Glomerular visceral epithelial cell (primary cell): ENCODE results near the gene CARD8.
A peak's percentile ranks its signal among the peaks of the same experiment; 100 is the strongest.

Experiments
- DNase-seq: peaks from one replicate; pipeline ENCODE4 v3.0.0-alpha.2; 2016; ENCODE audit errors: extremely low spot score

The CARD8 gene

DNA sequence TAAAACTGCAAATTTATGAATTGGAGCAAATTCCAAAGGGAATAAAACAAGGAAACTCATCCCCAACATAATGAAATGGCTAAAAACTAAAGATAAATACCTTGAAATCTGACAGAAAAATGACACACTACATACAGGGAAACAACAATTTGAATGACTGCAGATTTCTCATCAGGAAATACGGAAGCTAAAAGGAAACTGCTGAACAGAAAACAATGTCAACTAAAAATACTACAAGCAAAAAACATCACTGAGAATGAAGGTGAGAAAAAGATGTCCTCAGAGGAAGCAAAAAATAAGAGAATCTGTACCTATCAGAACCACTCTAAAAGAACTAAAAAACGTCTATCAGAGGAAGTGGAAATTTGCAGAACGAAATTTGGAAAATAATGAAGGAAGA lies 45.7 kb downstream of the CARD8 start:
- no peak for DNase-seq

DNA sequence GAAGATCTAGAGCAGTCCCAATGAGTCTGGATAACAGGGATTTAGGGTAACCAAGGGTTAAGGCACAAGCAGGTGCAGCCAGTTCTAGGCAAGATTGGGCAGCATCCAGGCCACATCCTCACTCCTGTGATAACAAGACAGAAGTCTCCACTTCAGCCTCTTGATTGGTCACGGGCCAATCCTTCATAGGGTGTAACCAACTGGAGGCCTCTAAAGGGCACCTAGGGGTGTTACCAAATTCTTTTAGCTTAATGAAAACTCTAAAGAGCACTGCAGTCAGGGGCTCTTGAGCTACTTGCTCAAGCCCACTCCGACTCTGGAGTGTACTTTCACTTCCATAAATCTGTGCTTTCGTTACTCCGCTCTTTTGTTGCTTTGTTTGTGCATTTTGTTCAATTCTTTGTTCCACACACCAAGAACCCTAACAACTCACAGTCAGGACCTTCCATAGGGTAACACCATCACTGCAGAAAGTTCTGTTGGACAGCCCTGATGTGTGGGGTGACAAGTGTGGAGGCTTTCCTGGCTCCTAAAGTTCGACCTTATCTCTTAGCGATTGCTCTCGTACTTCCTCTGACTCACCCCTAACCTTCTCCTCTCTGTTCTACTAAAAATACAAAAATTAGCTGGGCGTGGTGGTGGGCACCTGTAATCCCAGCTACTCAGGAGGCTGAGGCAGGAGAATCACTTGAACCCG lies 49.2 kb downstream of the CARD8 start:
- DNase-seq: no peak

GRCh38 chr19:48203794-48204628 lies 51.7 kb downstream of the CARD8 start:
- peak; percentile 99 for DNase-seq

DNA sequence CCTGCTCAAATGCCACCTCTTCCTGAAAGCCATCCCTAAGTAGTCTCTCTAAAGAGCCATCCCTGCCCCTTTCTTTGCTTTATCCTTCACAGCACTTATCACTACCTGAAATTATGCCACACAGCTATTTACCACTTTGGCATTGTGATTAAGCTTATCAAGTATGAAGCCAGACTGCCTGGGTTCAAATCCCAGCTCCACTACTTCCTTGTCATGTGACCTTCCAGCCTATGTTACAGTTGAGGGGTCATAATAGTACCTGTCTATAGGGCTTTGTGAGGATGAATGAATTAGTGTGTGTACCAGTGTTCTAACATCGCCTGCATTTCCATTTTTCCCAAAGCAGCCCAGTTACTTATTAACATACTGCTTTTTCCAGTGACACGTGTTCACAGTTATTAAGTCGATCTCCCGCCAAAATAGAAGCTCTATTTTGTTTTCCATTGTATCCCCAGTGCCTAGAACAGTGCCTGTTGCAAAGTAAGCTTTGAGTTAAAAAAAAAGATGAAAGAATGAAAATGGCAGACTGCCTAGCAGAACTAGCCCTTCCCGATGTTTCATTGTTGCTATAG lies 52.4 kb downstream of the CARD8 start:
- DNase-seq: no peak

DNA sequence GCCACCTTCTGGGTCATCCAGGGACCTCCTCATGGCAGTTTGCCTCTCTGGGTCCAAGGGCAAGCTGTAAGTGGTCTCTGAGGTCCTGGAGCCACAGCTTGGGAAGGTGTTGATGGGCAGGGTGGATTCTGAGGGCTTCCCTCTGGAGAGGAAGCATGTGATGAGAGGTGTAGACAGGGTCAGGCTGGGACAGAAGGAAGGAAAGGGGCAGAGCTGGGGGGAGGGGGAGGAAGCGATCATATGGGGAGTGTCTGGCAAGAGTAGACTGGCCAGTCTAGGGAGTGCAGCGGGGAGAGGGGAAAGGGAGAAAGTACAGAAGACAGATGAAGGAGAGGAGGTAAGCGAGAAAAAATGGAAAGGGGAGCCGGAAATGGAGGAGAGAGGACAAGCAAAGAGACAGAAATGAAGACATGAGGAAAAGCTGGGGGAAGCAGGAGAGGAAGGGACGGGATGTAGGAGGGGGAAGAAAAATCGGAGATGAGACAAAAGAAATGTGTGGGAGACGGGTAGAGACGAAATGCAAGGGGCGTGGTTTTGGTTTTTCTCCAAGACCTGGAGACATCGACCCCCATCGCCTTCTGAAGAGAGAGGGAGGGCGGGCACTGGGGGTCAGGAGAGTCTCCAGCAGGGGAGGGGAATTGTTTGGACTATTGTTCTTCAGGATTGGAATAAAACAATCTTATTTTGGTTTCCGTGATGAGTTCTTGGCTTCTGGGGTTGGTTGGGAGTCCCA lies 58.6 kb downstream of the CARD8 start:
- DNase-seq: no peak

- DNase-seq: no peak
Measured at GRCh38 chr19:48196321-48196763, 59.4 kb downstream of the CARD8 start.

GRCh38 chr19:48194844-48195830 lies 60.6 kb downstream of the CARD8 start:
- DNase-seq: no peak

DNA sequence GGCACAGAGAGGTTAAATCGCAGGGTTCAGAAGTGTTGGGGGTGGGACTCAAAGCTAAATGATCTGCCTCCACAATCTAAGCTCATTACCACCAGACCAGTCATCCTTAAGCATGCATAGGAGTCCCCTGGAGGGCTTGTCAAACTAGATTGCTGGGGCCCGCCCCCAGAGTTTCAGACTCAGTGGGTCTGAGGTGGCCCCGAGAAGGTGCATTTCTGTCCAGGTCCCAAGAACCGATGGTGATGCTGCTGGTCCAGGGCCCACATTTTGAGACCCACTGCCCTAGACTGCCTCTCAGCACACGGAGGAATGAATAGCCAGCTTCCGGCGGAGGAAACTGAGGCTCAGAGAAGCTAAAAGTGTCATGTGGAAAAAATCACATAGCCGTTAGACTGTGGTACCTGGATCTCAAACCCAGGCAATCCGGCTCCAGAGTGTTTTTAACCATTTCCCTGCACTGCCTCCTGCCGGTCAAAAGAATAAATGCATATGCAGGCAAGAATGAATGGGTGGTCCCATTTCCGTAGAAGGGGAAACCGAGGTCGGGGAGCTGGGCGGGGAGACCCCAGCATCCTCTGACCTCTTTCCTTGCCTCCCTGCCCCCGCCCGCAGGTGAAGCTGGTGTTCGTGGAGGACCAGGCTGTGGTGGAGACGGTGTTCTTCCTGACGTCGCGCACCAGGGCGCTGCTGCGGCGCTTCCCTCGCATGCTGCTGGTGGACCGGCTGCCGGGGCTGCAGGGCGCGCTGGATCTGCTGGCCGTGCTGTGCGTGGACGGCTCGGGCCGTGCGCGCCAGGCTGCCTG lies 61.5 kb downstream of the CARD8 start:
- no peak for DNase-seq

DNA sequence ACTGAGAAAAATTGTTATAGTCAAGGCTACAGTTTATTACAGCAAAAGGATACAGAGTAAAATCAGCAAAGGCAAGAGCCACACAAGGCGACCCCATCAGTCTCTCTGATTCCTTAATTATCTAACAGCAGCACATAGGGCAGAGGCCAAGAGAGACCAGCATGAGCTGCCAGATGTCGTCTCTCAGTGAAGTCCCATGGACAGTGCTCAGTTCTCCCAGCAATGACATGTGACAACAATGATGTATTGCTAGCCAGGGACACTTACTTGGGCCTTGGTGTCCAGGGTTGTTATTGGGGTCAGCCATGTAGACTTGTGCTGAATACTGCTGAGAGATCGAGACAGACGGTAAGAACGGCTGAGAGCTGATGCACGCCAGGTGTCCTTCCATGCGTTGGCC lies 63.0 kb downstream of the CARD8 start:
- no peak for DNase-seq

GRCh38 chr19:48190885-48191284 lies 64.8 kb downstream of the CARD8 start:
- DNase-seq: no peak

GRCh38 chr19:48190288-48190884 lies 65.3 kb downstream of the CARD8 start:
- DNase-seq: no peak

DNA sequence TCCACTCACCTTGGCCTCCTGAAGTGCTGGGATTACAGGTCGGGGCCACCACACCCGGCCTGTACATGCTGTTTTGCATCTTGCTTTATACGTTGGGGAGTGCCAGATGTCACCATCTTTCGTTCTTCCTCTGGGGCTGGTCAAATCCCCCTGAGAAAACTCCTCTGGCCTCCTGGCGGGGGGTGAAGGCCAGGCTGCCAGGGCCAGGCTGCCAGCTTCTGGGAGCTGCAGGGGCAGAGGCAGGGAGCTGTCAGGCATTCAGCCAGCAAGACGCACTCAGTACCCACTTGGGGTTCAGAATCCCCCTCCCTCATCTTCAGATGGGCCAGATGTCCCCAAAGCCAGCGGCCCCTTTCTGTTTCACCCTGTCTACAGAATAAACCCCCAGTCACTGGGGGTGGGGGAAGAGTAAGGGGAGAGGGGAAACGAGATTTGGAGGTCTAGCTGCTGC lies 69.1 kb downstream of the CARD8 start:
- no peak for DNase-seq

DNA sequence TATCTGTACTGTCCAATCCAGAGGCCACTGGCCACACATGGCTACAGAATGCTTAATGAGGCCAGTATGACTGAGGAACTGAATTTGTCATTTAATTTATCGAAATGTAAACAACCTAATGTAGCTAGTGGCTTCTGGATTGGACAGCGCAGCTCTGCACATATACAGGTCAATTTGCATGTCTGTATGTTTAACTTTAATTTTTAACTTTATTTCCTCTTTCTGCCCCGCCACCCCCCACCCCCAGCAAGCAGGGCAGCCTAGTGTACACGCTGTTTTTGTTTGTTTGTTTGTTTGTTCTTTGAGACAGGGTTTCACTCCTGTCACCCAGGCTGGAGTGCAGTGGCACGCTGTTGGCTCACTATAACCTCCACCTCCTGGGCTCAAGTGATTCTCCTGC lies 69.7 kb downstream of the CARD8 start:
- no peak for DNase-seq

DNA sequence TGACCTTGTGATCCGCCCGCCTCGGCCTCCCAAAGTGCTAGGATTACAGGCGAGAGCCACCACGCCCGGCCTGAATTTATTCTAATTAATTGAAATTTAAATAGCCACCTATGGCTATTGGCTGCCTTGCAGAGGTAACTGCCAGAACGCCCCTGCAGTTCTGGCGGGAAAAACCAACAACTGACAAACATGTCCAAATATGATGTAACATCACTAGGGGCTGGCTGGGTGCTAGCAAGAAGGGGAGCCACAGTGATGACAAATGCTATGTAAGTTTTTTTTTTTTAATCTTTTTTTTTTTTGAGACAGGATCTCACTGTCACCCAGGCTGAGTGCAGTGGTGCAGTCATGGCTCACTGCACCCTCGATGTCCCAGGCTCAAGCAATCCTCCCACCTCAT lies 72.4 kb downstream of the CARD8 start:
- no peak for DNase-seq

DNA sequence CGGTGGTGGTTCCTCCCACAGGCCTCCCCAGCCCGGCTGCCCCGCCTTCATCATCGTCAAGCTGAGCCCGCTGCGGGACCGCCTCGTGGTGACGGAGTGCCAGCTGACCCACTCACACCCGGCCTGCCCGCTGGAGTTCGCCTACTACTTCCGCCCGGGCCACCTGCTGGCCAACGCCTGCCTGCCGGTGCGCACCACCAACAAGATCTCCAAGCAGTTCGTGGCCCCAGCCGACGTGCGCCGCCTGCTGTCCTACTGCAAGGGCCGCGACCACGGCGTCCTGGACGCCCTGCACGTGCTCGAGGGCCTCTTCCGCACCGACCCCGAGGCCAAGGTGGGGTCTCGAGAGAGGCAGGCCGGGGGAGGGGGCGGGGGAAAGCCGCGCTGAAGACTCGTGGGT lies 73.3 kb downstream of the CARD8 start:
- no peak for DNase-seq

- DNase-seq: no peak
Measured at GRCh38 chr19:48181505-48181904, 74.2 kb downstream of the CARD8 start.

DNA sequence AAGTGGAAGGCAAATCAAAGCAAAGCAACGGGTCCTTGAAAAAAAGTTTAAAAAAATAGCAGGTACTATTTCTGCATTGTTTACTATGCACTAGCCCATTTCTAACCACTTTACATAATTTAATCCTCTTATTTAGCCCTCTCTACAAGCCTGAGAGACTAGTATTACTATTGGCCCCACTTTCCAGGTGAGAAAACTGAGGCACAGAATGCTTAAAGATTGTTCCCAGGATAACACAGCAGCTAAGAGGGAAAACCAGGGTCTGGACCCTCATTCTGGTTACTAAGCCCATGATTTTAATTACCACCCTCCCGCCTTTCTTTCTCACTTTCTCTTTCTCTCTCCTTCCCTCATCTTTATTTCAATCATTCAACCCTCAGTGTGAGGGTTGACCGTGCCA lies 79.5 kb downstream of the CARD8 start:
- DNase-seq: no peak

DNA sequence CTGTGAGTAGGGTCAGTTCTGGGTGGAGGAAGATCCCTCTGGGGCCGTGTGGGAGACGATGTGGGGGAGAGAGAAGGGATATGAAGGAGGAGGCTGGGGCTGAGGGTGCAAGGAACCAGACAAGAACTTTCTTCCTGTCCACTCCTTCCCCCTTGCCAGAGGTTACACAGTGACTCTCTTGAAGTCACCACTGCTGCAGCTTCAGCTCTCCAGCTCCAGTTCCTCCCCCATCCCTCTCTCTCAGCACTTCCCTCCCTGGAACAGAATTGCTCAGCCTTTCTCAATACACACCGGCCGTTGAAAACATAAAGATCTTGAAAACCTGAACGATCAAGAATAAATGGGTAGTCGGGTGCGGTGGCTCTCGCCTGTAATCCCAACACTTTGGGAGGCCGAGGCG lies 80.1 kb downstream of the CARD8 start:
- no peak for DNase-seq

DNA sequence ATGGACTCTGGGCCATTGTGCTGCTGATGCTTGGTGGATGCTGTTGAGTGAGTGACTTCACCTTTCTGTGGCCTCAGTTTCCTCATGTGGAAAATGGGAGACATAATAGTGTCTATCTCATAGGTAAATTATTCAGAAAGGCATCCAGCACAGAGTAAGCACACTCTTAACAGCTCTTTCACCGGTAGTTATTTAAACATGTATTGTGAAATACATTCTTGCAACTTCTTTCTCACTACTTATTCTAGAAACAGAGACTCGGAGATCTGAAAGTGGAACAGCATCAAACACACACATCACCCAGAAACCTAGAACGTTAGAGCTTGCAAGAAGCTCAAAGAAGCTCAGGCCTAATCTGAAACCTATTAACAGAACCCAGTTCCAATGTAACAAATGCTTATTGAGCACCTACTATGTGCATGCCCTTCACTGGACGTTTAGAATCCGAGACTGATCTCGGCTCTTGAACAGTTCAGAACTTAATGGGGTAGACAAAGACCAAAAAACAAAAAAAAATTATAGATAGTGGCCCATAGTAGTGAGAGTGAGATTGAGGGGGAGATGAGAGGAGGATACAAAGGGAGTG lies 81.2 kb downstream of the CARD8 start:
- DNase-seq: no peak
